NOMO-1 treated with DMSO at 0.1 percent for 48 hours (cell line): Measurements from ENCODE around the gene ARHGAP40.

Experiments used
- DNase-seq: peaks from one replicate; lab custom pipeline; 2025; ENCODE audit not compliant: unreplicated experiment; lab: John Stamatoyannopoulos, UW

The ARHGAP40 gene

DNA sequence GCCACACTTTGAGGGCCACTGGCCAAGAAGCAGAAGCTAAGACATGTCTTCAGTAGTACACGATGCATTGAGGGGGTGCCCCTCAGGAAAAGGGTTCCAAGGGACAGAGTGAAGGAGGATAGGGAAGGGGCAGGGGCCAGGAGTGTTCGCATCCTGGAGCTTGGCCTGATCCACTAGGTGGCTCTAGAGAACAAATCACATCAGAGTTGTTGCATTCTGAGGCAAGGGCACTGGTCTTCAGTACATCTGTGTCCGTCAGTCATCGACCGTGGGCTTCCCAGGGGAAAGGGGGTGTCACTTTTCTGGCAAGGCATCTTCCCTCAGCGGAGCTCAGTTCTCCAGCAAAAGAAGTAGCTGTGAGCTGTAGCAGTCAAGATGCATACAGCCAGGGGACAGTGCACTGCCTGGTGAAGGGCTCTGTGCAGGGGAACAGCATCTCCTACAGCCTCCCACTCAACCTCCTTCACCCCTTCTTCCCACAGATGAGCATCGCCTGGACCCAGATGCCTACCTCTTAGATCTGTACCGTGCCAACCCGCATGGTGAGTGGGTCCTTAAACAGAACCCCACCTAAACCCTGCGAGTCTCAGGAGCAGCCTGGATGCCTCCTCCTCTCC lies 47.8 kb downstream of the ARHGAP40 start:
- DNase-seq, result peak; percentile 18

DNA sequence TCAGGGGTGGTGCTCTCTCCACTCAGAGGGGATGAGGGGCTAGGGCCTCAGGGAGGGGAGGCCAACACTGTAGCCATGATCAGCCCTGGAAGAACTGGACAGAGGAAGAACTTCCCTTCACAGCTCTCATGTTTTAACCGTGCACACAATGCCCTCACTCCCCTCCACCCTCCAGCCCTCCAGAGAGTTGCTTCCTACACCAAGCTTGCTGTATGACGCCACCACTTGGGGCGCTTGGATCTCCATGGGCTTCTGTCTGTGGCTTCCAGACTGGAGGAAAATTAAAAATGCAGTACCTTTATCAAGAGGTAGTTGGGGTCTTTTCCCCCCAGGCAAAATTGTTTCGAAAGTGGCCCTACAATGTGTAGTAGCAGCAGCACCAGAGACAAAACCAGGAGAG lies 48.4 kb downstream of the ARHGAP40 start:
- DNase-seq, result no peak

DNA sequence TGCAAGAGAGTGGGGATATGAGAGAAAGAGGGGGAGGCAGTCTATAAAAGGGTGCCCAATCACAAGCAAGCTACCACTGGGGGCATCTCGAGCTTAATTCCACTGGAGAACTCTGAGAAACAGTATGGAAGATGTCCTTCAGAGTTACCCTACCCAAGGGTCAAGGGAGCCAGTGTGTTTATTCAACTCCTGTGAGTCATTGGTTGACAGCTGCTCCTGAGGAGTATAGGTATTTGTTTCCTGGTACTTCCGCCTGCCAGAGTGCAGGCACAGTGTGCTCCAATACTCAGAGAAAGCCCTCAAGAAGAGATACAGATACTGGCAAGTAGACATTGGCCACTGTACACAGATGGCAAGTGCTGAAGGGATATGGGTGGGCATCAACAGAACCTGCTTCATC lies 49.5 kb downstream of the ARHGAP40 start:
- DNase-seq, result no peak

DNA sequence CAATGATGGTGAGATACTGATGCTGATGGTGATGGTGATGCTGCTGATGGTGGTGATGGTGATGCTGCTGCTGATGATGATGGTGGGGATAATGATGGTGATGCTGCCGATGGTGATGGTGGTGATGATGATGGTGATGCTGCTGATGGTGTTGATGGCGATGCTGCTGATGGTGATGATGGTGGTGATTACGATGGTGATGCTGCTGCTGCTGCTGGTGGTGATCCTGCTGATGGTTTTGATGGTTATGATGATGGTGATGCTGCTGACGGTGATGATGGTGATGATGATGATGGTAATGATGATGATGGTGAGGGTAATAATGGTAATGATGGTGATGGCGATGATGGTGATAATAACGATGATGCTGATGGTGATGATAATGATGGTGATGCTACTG lies 50.0 kb downstream of the ARHGAP40 start:
- no peak for DNase-seq

- no peak for DNase-seq
These were observed 51.4 kb downstream of the ARHGAP40 start for GRCh38 chr20:38652995-38653394.

GRCh38 chr20:38657390-38657789 lies 55.8 kb downstream of the ARHGAP40 start:
- DNase-seq, result no peak

GRCh38 chr20:38658879-38659596 lies 57.4 kb downstream of the ARHGAP40 start:
- no peak for DNase-seq

GRCh38 chr20:38659597-38659880 lies 57.9 kb downstream of the ARHGAP40 start:
- no peak for DNase-seq

DNA sequence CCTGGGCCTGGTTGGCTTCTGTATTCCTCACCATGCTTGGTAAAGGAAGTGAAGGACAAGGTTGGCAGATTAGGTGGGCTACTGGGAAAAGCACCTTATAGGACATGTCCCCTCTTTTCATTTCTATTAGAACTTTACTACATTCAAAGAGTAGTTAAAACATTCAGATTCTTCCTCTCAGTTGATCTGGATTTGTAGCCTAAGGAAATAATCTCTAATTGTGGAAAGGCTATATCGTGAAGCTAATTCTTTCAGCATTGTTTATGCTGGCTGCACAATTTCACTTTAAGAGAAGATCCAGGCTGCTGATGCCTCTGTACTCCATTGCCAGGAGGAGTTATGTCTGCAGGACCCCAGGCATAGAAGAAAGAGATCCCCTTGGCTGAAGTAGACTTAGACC lies 58.8 kb downstream of the ARHGAP40 start:
- no peak for DNase-seq

GRCh38 chr20:38663660-38664059 lies 62.1 kb downstream of the ARHGAP40 start:
- no peak for DNase-seq

GRCh38 chr20:38664284-38664683 lies 62.7 kb downstream of the ARHGAP40 start:
- DNase-seq, result no peak

- no peak for DNase-seq
These were observed 63.5 kb downstream of the ARHGAP40 start for GRCh38 chr20:38665094-38665493.

- no peak for DNase-seq
These were observed 64.1 kb downstream of the ARHGAP40 start for GRCh38 chr20:38665506-38666285.

DNA sequence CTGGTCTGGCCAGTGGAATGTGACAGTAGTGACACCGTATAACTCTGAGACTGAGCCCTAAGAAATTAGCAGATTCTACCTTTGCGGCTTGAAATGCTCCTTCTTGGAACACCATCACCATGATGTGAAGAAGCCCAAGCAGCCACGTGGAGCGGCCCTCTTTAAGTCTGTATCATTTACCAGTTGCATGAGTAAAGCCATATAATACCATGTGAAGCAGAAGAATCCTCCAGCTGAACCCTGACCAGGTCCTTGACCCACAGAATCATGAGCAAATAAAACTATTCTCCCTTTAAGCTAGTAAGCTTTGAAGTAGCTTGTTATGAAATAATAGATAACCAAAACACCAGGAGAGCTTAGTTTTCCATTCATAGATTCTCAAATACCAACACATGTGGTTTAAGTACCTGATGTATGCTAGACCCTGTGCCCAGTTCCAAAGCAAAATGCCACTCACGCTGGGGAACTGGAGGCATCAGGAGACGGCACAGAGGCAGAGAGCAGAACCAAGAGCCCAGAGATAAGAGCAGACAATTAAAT lies 65.9 kb downstream of the ARHGAP40 start:
- no peak for DNase-seq

DNA sequence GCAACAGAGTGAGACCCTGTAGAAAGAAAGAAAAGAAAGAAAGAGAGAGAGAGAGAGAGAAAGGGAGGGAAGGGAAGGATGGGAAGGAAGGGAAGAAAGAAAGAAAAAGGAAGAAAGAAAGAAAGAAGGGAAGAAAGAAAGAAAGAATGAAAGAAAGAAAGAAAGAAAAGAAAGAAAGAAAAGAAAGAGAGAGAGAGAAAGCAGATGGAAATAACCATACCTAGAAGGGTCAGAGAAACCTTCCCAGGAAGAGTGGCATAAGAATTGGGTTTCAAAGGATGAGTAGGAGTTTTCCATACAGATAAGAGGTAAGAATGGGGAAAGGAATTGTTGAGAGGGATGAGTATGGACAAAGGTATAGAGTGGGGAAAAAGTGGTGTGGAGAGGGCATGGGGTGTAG lies 68.1 kb downstream of the ARHGAP40 start:
- no peak for DNase-seq

- DNase-seq, result no peak
These were observed 69.2 kb downstream of the ARHGAP40 start for GRCh38 chr20:38670786-38671185.

GRCh38 chr20:38671186-38671585 lies 69.6 kb downstream of the ARHGAP40 start:
- DNase-seq, result no peak

- no peak for DNase-seq
These were observed 70.2 kb downstream of the ARHGAP40 start for GRCh38 chr20:38671701-38672292.

GRCh38 chr20:38672504-38672903 lies 70.9 kb downstream of the ARHGAP40 start:
- DNase-seq, result no peak

DNA sequence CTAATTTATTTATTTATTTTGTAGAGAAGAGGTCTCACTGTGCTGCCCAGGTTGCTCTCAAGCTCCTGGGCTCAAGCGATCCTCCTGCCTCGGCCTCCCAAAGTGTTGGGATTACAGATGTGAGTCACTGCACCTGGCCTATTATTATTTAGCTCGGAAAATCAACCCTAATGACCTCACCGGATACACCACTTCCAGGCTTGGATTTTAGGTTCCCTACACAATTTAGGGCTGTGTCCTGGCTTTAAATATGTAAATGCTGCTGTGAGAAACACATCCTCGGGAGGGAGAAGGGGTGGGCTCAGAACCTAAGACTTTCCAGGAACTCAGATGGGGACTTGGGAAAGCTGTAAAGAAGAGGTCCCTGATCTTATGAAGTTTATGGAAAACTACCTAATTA lies 71.7 kb downstream of the ARHGAP40 start:
- DNase-seq, result no peak

GRCh38 chr20:38673725-38674091 lies 72.1 kb downstream of the ARHGAP40 start:
- DNase-seq, result no peak
